H1 (cell line): ENCODE measurements around the gene S100A10. TPM values are rescaled to one million over a fixed set of nuclear protein-coding genes. Genes with fewer than 3 reads are reported as not detected.

Experiments used
- polyA plus RNA-seq, 7 experiments: library from polyadenylated mRNA; depleted of rRNA in 3 of 7; stranded (reverse) in 5 of 7; unstranded in 2 of 7; fragments of >200 nt in 5 of 7; fragments of 200-250 nt in 2 of 7; gene quantifications; 1 replicate in 5 of 7; 2 replicates in 1 of 7; 4 replicates in 1 of 7; pipeline versions ENCODE4 v1.2.1 to v1.2.3, GENCODE V29; 2011 to 2013; ENCODE audit warnings: missing spikeins in 2 of 7, mixed read lengths in 2 of 7
- total RNA-seq: library from RNA; stranded (reverse); fragmentation: NEBNext Ultra II Directional; extraction: Animal tissue kit (Norgen Biotek cat#: 25700); gene quantifications from 2 replicates; pipeline ENCODE4 v1.2.1, GENCODE V29; 2021

S100A10 gene
- total and polyA plus RNA-seq, 2 of the 8 experiments (the other 6 are each of a cell fraction or from before 2014, with no cell fraction given) = 23.9 to 231 TPM

Other genes starting within 250 kb of the S100A10 start
- gene MRPL9, start 230.4 kb downstream of the S100A10 start, total RNA-seq = 96.4 and 113 TPM in 2 replicates
- 64.7 and 74.9 TPM in 2 replicates for gene MRPL9, start 230.4 kb downstream of the S100A10 start, polyA plus RNA-seq (2011; rRNA removed)
- 23.8 and 26.1 TPM in 2 replicates for gene TDRKH, start 203.4 kb downstream of the S100A10 start, total RNA-seq
- gene TDRKH, start 203.4 kb downstream of the S100A10 start, polyA plus RNA-seq (2011; rRNA removed) = 7.7 and 9.9 TPM in 2 replicates
- gene LINGO4, start 188.4 kb downstream of the S100A10 start, total RNA-seq = not detected in 2 replicates
- 0.03 TPM in 1 of 2 replicates, not detected in the other for gene LINGO4, start 188.4 kb downstream of the S100A10 start, polyA plus RNA-seq (2011; rRNA removed)
- 0.52 and 0.54 TPM in 2 replicates for gene RORC, start 162.1 kb downstream of the S100A10 start, total RNA-seq
- 0.44 and 0.52 TPM in 2 replicates for gene RORC, start 162.1 kb downstream of the S100A10 start, polyA plus RNA-seq (2011; rRNA removed)
- 0.54 and 0.71 TPM in 2 replicates for gene C2CD4D, start 154.0 kb downstream of the S100A10 start, total RNA-seq
- 0.41 and 0.60 TPM in 2 replicates for gene C2CD4D, start 154.0 kb downstream of the S100A10 start, polyA plus RNA-seq (2011; rRNA removed)
- not detected in 2 replicates for gene THEM5, start 140.1 kb downstream of the S100A10 start, total RNA-seq
- gene THEM5, start 140.1 kb downstream of the S100A10 start, polyA plus RNA-seq (2011; rRNA removed) = not detected in 2 replicates
- 8.6 and 11.2 TPM in 2 replicates for gene THEM4, start 84.3 kb downstream of the S100A10 start, total RNA-seq
- 5.6 and 9.9 TPM in 2 replicates for gene THEM4, start 84.3 kb downstream of the S100A10 start, polyA plus RNA-seq (2011; rRNA removed)
- 120 and 124 TPM in 2 replicates for gene S100A11, start 43.1 kb upstream of the S100A10 start, total RNA-seq
- gene S100A11, start 43.1 kb upstream of the S100A10 start, polyA plus RNA-seq (2011; rRNA removed) = 249 and 343 TPM in 2 replicates
- gene TCHHL1, start 95.2 kb upstream of the S100A10 start, total RNA-seq = not detected in 2 replicates
- gene TCHHL1, start 95.2 kb upstream of the S100A10 start, polyA plus RNA-seq (2011; rRNA removed) = not detected in 2 replicates
- gene TCHH, start 121.6 kb upstream of the S100A10 start, total RNA-seq = 0.06 and 0.07 TPM in 2 replicates
- 0.02 and 0.03 TPM in 2 replicates for gene TCHH, start 121.6 kb upstream of the S100A10 start, polyA plus RNA-seq (2011; rRNA removed)
- gene RPTN, start 165.4 kb upstream of the S100A10 start, total RNA-seq = not detected in 2 replicates
- not detected in 2 replicates for gene RPTN, start 165.4 kb upstream of the S100A10 start, polyA plus RNA-seq (2011; rRNA removed)
- gene HRNR, start 230.3 kb upstream of the S100A10 start, total RNA-seq = not detected in 2 replicates
- gene HRNR, start 230.3 kb upstream of the S100A10 start, polyA plus RNA-seq (2011; rRNA removed) = not detected in 2 replicates